Mesenchymal stem cell (in vitro differentiated cells and primary cell): ENCODE measurements around the gene RAPGEF1. TPM values are rescaled to one million over a fixed set of nuclear protein-coding genes. Genes with fewer than 3 reads are reported as not detected.

Source experiments
- small RNA-seq: library from polyadenylated mRNA; stranded (forward); fragments of <200 nt; extraction: miRNeasy Mini kit (QIAGEN cat#:217004); gene quantifications from one replicate; pipeline ENCODE3, GENCODE V24; 2013; ENCODE audit warnings: low read depth

The RAPGEF1 gene

Small RNAs within 50 kb of the gene (small RNA-seq; reads per million reads assigned to genes)
- not detected for gene EIF4A1P3
- gene RF00272 = not detected
- not detected for gene RN7SL328P
